K562 (cell line): ENCODE data around the gene PPP2R1B. TPM values are rescaled to one million over a fixed set of nuclear protein-coding genes. Genes with fewer than 3 reads are reported as not detected.

ENCODE experiments used
- ATF1 ChIP-seq, 2 experiments: fragments of 450-650 bp in 1 of 2; IDR thresholded peaks; 2 replicates each; pipeline ENCODE4 v1.6.1; 2016; ENCODE audit warnings: missing compliant biosample characterization in 1 of 2, missing genetic modification characterization in 1 of 2
- BRF1 ChIP-seq: IDR thresholded peaks from 3 replicates; pipeline ENCODE4 v1.6.1; 2011; ENCODE audit warnings: borderline replicate concordance, mild to moderate bottlenecking; ENCODE audit not compliant: insufficient read length; ENCODE audit errors: extremely low read depth
- CBX5 ChIP-seq: IDR thresholded peaks from 2 replicates; pipeline ENCODE4 v1.6.1; 2014; ENCODE audit warnings: low read depth, borderline replicate concordance
- CHD1 ChIP-seq: fragments of 200-600 bp; sonication (generic); IDR thresholded peaks from one replicate; pipeline ENCODE4 v1.6.1; 2012; ENCODE audit warnings: mild to moderate bottlenecking, moderate library complexity, low read length, inconsistent platforms
- EP400 ChIP-seq: fragments of 450-650 bp; IDR thresholded peaks from 2 replicates; pipeline ENCODE4 v1.6.1; 2017; ENCODE audit warnings: antibody characterized with exemption, mild to moderate bottlenecking, moderate library complexity
- ETV5 ChIP-seq: sonication (generic); formaldehyde crosslinking; IDR thresholded peaks from 2 replicates; pipeline ENCODE4 v1.4.0; 2020; ENCODE audit warnings: low read depth, mild to moderate bottlenecking, missing genetic modification reagents
- GTF2E2 ChIP-seq: fragments of 200-800 bp; sonication (Bioruptor generic); IDR thresholded peaks from 2 replicates; pipeline ENCODE4 v1.6.1; 2016; ENCODE audit warnings: missing genetic modification characterization, missing compliant biosample characterization
- KLF16 ChIP-seq: IDR thresholded peaks from 2 replicates; pipeline ENCODE4 v1.6.1; 2016; ENCODE audit warnings: antibody characterized with exemption
- MAFK ChIP-seq: IDR thresholded peaks from 2 replicates; pipeline ENCODE4 v1.6.1; 2011; ENCODE audit warnings: low read length, improper control_type of control experiment
- NFIC ChIP-seq: fragments of 450-650 bp; IDR thresholded peaks from 2 replicates; pipeline ENCODE4 v1.6.1; 2017; ENCODE audit warnings: mild to moderate bottlenecking, inconsistent platforms
- PHF8 ChIP-seq: fragments of 200-600 bp; sonication (generic); IDR thresholded peaks from 2 replicates; pipeline ENCODE4 v1.6.1; 2012; ENCODE audit warnings: mixed run types, mild to moderate bottlenecking, inconsistent platforms, low read length, moderate library complexity, borderline replicate concordance
- PML ChIP-seq: IDR thresholded peaks from 2 replicates; pipeline ENCODE4 v1.6.1; 2012; ENCODE audit warnings: low read length, inconsistent platforms
- POLR2AphosphoS2 ChIP-seq: IDR thresholded peaks from 2 replicates; pipeline ENCODE4 v1.6.1; 2012; ENCODE audit warnings: low read length, improper control_type of control experiment
- RUNX1 ChIP-seq: sonication (generic); IDR thresholded peaks from 2 replicates; pipeline ENCODE4 v1.6.1; 2016; ENCODE audit warnings: antibody characterized with exemption, low read depth
- SP1 ChIP-seq: sonication (generic); formaldehyde crosslinking; IDR thresholded peaks from 2 replicates; pipeline ENCODE4 v1.8.1; 2022; ENCODE audit warnings: mild to moderate bottlenecking, missing genetic modification reagents
- STAT5B ChIP-seq: fragments of 250-450 bp; sonication (Bioruptor Pico); IDR thresholded peaks from 2 replicates; pipeline ENCODE4 v1.8.0; 2021; ENCODE audit warnings: mild to moderate bottlenecking, inconsistent platforms
- SUPT5H ChIP-seq: fragments of 450-650 bp; IDR thresholded peaks from 2 replicates; pipeline ENCODE4 v1.6.1; 2016
- XRCC3 ChIP-seq: fragments of 450-650 bp; IDR thresholded peaks from 2 replicates; pipeline ENCODE4 v1.6.1; 2017; ENCODE audit warnings: mild to moderate bottlenecking, moderate library complexity
- ZBTB7A ChIP-seq: IDR thresholded peaks from 2 replicates; pipeline ENCODE4 v1.6.1; 2011; ENCODE audit warnings: low read depth, mild to moderate bottlenecking, low read length, moderate library complexity, borderline replicate concordance; ENCODE audit not compliant: control insufficient read depth
- ZKSCAN8 ChIP-seq: fragments of 200-800 bp; sonication (Bioruptor generic); IDR thresholded peaks from 2 replicates; pipeline ENCODE4 v1.6.1; 2016; ENCODE audit warnings: missing genetic modification characterization, missing compliant biosample characterization
- ZNF124 ChIP-seq: sonication (generic); formaldehyde crosslinking; IDR thresholded peaks from 2 replicates; pipeline ENCODE4 v1.8.1; 2022; ENCODE audit warnings: missing genetic modification reagents
- ZNF133 ChIP-seq: fragments of 250-450 bp; sonication (Bioruptor Pico); IDR thresholded peaks from 2 replicates; pipeline ENCODE4 v1.4.0; 2020; ENCODE audit warnings: mild to moderate bottlenecking
- ZNF143 ChIP-seq: sonication (generic); formaldehyde crosslinking; IDR thresholded peaks from 2 replicates; pipeline ENCODE4 v1.9.0; 2022; ENCODE audit warnings: mild to moderate bottlenecking, missing genetic modification reagents
- ZNF384 ChIP-seq: IDR thresholded peaks from 2 replicates; pipeline ENCODE4 v1.6.1; 2012; ENCODE audit warnings: low read depth, low read length, improper control_type of control experiment
- ZNF41 ChIP-seq: fragments of 250-450 bp; sonication (Bioruptor Pico); conservative IDR thresholded peaks from 2 replicates; pipeline ENCODE4 v1.4.0; 2020; ENCODE audit warnings: mild to moderate bottlenecking
- ZNF696 ChIP-seq: fragments of 250-450 bp; sonication (Bioruptor Pico); conservative IDR thresholded peaks from 2 replicates; pipeline ENCODE4 v1.4.0; 2020; ENCODE audit warnings: mild to moderate bottlenecking, moderate library complexity
- ZNF764 ChIP-seq: fragments of 250-450 bp; sonication (Bioruptor Pico); IDR thresholded peaks from 2 replicates; pipeline ENCODE4 v1.4.0; 2020; ENCODE audit warnings: low read depth, mild to moderate bottlenecking, moderate library complexity
- polyA plus RNA-seq, 8 experiments: library from polyadenylated mRNA; depleted of rRNA in 4 of 8; stranded (reverse) in 5 of 8; unstranded in 3 of 8; fragments of >200 nt; fragmentation: Nextera tagmentation in 2 of 8; fragmentation: Illumina TruSeq in 1 of 8; extraction: Ambion mirVana in 2 of 8; extraction: Trizol in 1 of 8; gene quantifications; 2 replicates each; pipeline versions ENCODE4 v1.2.1 to v1.2.3, GENCODE V29; 2011 to 2014; ENCODE audit warnings: inconsistent platforms in 1 of 8, missing spikeins in 1 of 8
- total RNA-seq, 7 experiments: library from RNA; depleted of rRNA in 6 of 7; stranded (reverse); fragments of >200 nt in 6 of 7; fragmentation: Illumina TruSeq in 2 of 7; extraction: Trizol in 2 of 7; gene quantifications; 2 replicates each; pipeline versions ENCODE4 v1.2.1 to v1.2.3, GENCODE V29; 2011 to 2021; ENCODE audit warnings: low replicate concordance in 1 of 7
- TF ChIP-seq, protein P1 (sequence below): fragments of 200-800 bp; sonication (Bioruptor generic); IDR thresholded peaks from 2 replicates; pipeline ENCODE4 v1.6.1; 2017; ENCODE audit warnings: missing genetic modification characterization, missing compliant biosample characterization
- TF ChIP-seq, protein P2 (sequence below), 2 experiments: fragments of 450-650 bp; IDR thresholded peaks; 2 replicates each; pipeline ENCODE4 v1.6.1; 2016

The PPP2R1B gene
- total and polyA plus RNA-seq, 9 of the 15 experiments (the other 6 are each of a cell fraction or from before 2014, with no cell fraction given), result 24.6 to 68.5 (median 39.8) TPM

DNA sequence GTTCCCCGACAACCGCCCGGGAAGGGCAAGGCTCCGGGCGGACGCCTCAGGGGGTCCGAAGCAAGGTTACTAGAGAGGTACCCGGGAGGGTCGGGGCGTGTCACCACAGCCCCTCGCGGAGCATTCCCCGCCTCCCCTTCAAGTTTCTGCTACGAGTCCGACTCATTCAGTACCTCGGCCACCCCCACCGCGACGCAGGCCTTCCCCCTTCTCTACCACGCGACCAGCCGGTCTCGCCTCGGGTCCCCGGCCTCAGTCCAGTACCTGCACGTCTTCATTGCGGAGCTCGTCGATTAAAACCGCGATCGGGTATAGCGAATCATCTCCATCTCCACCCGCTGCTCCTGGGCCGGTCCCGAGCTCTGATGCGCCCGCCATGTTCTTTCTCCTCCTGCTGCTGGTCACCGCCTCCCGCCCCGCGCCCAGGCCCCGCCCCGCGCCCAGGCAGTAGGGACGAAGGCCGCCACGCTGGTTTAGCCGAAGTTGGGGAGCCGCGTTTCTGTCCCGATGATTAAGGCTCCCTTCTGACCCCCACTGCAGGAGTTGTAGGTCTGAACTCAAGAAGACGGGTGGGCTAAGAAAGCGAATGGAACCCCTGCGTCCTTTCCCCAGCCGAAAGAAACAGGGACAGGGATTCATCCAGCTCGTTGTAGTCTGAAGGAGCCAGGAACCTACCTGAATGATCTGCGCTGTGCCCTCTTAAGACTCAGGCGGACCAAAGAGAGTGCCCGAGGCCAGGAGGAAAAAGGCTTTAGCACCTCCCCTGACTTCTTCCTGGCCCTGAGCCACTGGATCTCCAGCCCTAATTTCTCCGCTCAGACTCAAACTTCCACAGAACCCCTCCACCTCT is at the start of gene PPP2R1B (continued):
- TF ChIP-seq ZKSCAN8 (CRISPR knock-in tag) (no peak), CBX5 (no peak), PML (peak; percentile 64; the same call in 1 of the 2 replicates), ZNF764 (CRISPR knock-in tag) (no peak), SUPT5H (peak; percentile 88), ZNF41 (CRISPR knock-in tag) (no peak), PHF8 (peak; percentile 94), SP1 (peak; percentile 28; the same call in 1 of the 2 replicates), GTF2E2 (tag) (peak; percentile 91), ZNF696 (CRISPR knock-in tag) (no peak), BRF1 (no peak), ATF1 (CRISPR knock-in tag; IDR thresholded peaks at IDR 0.05) (no peak), ATF1 (tag; IDR thresholded peaks at IDR 0.05) (0 out of 2 replicates have a peak, but pooled peaks have one; percentile 9), ZNF384 (no peak), ZNF124 (CRISPR knock-in tag) (no peak), CHD1 (peak; percentile 25), ZNF143 (CRISPR knock-in tag) (no peak), KLF16 (no peak), EP400 (peak; percentile 62; the same call in 1 of the 2 replicates), ZNF133 (CRISPR knock-in tag) (no peak), NFIC (peak; percentile 52), MAFK (no peak), ZBTB7A (0 out of 2 replicates have a peak, but pooled peaks have one; percentile 26), XRCC3 (no peak), STAT5B (CRISPR knock-in tag) (no peak), RUNX1 (no peak), POLR2AphosphoS2 (no peak), ETV5 (CRISPR knock-in tag) (peak; percentile 46; the same call in 1 of the 2 replicates)
- TF ChIP-seq, protein P1, sequence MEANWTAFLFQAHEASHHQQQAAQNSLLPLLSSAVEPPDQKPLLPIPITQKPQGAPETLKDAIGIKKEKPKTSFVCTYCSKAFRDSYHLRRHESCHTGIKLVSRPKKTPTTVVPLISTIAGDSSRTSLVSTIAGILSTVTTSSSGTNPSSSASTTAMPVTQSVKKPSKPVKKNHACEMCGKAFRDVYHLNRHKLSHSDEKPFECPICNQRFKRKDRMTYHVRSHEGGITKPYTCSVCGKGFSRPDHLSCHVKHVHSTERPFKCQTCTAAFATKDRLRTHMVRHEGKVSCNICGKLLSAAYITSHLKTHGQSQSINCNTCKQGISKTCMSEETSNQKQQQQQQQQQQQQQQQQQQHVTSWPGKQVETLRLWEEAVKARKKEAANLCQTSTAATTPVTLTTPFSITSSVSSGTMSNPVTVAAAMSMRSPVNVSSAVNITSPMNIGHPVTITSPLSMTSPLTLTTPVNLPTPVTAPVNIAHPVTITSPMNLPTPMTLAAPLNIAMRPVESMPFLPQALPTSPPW, result peak; percentile 62
- TF ChIP-seq, protein P2, sequence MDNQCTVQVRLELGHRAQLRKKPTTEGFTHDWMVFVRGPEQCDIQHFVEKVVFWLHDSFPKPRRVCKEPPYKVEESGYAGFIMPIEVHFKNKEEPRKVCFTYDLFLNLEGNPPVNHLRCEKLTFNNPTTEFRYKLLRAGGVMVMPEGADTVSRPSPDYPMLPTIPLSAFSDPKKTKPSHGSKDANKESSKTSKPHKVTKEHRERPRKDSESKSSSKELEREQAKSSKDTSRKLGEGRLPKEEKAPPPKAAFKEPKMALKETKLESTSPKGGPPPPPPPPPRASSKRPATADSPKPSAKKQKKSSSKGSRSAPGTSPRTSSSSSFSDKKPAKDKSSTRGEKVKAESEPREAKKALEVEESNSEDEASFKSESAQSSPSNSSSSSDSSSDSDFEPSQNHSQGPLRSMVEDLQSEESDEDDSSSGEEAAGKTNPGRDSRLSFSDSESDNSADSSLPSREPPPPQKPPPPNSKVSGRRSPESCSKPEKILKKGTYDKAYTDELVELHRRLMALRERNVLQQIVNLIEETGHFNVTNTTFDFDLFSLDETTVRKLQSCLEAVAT (IDR thresholded peaks at IDR 0.05), result peak in 1 of 2 experiments; percentile 13; a peak in 1 of 4 replicates
